ENCODE measurements around the gene PTPRC.
A peak's percentile ranks its signal among the peaks of the same experiment; 100 is the strongest.

PTPRC gene

GRCh38 chr1:198678301-198678836, 39.5 kb downstream of the PTPRC start:
- peak; percentile 47 for DNase-seq

GRCh38 chr1:198678901-198679329, 40.1 kb downstream of the PTPRC start:
- DNase-seq, result peak; percentile 52

DNA sequence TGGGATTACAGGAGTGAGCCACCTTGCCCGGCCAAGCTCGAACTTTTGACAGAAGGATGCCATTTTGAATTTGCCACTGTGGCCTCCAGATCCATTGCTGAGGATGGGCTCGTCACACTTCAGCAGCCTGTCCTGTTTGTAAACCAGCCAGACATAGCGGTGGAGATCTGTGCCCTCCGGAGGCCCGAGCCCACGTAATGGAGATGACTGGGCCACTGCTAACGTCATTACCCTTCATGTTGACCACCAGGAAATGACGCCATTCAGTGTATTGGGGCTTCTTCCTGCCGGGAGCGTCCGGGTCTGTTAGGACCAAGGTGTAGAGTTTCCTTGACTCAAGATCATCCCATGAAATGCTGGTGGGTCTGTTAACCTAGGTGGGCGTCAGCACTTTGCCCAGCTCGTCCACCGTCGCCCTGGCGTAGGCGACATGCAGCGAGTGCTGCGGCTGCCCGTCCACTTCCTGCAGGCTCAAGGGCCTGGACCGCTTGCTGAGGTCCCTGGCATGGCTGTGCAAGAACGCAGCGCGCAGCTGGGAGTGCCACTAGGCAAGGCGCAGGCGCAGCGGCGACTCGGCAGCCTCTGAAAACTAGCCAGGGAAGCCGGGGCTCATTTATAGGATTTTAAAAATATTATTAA, 40.8 kb downstream of the PTPRC start:
- DNase-seq, result peak; percentile 50

GRCh38 chr1:198680174-198680875, 41.5 kb downstream of the PTPRC start:
- peak; percentile 52 for DNase-seq

DNA sequence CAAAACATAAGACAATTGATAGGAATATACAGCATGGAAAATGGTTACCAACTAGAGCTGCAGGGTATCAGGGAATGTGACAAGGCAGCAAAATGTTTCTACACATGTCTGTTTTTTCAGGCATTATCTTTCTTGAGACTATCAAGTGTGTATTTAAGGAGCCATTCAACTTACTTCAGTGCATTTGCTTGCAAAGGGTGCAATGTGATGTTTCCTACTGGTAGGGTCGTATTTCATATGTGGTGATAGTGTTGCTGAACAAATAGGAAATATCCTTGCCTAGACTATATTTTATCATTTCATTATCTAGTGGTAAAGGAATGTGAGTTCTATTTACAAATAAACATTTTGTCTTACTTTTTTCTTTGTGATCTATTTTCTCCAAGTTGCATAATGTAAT, 42.4 kb downstream of the PTPRC start:
- DNase-seq, result no peak

GRCh38 chr1:198681831-198682759, 43.3 kb downstream of the PTPRC start:
- DNase-seq, result peak; percentile 77

DNA sequence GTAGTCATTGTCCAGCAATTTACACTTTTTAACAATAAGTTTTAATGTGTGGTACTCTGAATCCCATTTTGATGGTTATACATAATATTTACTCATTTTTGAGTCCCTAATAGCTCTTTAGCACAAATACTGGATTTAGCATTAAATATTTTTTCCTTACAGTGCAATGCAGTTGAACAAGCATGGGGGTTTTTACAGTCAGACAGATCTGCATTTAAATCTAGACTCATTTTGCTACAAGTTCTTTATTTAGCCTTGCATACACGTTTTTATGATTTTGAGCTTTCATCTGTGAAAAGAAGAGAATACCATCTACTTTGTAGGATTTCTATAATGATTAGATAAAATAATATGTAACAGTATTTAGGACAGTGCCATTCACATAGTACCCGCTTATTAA, 44.0 kb downstream of the PTPRC start:
- no peak for DNase-seq

- DNase-seq, result no peak
Observed at GRCh38 chr1:198683449-198683848, 44.6 kb downstream of the PTPRC start.

DNA sequence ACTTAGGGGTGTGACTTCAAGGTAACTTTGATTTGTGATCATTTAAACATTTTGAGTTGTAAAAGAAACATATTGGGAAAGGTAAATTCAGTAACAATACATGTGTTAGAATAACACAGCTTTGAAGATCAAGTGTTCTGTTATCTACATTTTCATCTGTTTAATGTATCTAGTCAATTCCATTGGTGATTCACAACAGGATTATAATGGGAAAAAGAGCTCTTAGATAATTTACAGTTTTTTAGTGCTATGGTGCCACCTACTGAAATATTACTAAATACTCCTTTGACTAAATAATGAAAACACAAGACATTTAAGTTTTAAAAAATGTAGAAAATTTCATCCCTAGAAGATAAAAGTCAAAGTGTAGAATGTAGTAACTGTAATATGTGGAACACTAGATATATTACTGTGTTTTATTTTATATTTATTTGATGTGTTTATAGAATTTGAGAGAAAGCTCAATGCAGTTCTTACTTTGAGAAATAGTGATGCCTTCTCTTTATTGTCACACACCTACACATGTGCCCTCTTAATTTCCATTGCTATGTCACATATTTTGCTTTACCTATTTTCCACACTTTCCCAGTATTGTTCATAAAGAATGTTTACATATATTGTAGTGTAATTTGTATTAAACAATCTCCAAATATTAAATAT, 47.4 kb downstream of the PTPRC start:
- no peak for DNase-seq

DNA sequence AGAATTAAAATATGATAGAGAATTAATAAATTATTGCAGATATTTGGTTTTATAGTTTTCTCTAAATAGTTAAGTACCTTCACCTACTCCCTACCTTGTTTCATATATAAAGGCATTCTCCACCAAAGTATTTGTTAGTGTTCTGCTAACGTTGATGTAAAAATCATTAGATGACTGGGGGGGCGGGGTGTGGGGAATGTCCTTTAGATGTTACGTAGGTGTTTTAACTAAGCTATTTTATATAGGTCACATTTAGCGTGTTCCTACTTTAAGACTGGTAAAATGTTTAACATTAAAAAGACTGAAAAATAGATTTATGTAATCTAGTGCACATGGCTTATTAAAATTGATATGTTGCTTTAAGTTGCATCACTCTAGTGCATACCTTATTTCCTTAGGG, 48.6 kb downstream of the PTPRC start:
- no peak for DNase-seq

DNA sequence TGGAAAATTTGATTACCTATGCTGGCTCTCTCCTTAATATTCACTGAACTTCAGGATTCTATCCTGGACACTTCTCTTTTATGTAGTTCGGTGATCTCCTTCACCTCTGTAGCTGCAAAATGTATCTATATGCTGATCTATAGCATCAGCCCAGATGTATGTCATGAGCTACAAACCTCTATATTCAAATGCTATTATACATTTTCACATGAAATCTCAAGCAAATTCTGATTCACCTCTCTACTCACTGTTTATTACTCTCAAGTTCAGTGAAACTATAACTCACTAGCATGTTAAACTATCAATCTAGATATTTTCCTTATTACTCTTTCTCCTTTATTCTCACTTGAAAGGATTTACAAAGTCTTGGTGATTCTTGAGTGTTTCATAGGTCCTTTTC, 52.2 kb downstream of the PTPRC start:
- DNase-seq, result no peak

DNA sequence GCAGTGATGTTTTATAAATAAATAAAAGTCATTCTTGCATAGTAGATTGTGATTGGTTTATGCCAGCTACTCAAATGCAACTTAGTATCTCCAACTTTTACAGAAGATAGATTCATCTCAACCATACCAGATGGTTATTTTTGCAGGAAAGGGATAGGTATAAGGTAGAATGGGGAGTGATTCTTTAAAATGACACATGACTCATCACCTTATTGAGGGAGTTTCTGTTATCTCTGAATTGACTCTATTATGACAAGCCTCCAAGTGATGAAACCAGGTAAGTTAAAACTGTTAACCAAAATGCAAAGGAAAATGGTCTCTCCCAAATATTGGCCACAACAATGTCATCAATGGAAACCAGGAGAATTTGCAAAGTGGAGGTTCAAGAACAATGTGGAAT, 54.5 kb downstream of the PTPRC start:
- no peak for DNase-seq

- no peak for DNase-seq
Observed at GRCh38 chr1:198694542-198694941, 55.7 kb downstream of the PTPRC start.

- DNase-seq, result no peak
Observed at GRCh38 chr1:198696211-198696610, 57.4 kb downstream of the PTPRC start.

DNA sequence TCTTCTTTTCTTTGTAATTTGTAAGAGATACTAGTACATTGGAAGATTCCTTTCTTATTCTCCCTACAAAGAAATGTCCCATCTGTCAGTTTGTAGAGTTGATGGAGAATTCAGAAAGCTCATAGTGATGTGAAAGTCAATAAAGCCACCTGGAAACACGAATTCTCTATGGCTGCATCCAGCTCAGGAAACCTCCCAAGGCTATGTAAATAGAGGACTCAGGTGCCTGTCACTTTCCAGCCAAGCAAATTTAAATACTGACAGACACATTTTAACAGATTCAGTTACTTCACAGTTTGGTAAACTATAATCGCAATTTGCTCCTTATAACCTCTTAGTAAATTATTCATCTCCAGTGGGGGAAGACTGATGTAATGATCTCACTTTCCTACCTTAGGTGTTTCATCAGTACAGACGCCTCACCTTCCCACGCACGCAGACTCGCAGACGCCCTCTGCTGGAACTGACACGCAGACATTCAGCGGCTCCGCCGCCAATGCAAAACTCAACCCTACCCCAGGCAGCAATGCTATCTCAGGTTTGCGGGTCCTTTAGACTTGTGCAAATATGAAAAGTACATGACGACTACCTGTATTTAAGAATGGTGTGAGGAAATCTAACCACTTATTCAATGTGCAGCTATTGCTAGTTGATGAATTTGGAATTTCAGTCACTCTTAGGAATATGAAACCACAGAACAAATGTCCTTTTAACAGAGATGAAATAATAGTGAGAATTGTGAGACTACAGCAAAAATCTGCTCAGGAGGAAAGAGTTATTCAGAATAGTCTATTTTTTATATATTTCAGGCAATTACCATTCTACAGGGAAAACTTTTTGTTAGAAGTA, 60.6 kb downstream of the PTPRC start:
- peak; percentile 82 for DNase-seq

DNA sequence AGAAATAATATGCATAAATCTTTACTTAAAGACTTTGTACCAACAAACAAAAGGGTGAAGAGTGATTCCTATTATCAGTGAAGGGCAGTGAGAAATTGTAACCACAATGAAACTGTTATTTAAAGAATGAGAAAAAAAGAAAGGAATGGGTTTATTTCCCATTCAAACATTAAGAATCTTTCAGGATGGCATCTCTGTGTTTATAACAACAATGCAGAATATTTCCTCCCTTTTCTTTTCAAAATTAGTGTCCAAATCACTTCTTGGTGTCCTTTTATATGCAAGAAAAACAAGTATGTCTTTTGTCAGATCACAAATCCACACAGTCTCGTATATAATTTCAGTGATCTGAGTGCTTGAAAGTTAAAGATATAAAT, 61.2 kb downstream of the PTPRC start:
- no peak for DNase-seq

DNA sequence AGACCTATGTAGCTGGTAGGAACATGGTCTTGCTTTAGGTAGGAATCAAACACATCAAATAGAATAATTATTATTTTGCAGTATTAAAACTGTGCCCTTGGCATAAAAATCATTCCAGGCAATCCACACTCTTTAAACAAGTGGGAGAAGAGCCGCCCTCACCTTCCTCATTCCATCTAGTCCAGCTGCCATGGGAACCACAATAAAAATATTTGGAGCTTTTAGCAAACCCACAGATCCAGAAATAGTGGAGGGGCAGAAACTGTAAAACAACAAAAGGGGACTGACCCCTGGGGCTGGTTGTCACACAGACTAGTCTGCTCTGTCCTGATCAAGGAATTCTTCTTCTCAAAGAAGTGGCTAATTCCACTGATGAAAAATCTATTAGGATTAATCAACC, 61.6 kb downstream of the PTPRC start:
- no peak for DNase-seq

- no peak for DNase-seq
Observed at GRCh38 chr1:198701250-198701649, 62.4 kb downstream of the PTPRC start.

- DNase-seq, result no peak
Observed at GRCh38 chr1:198701766-198702539, 63.1 kb downstream of the PTPRC start.

DNA sequence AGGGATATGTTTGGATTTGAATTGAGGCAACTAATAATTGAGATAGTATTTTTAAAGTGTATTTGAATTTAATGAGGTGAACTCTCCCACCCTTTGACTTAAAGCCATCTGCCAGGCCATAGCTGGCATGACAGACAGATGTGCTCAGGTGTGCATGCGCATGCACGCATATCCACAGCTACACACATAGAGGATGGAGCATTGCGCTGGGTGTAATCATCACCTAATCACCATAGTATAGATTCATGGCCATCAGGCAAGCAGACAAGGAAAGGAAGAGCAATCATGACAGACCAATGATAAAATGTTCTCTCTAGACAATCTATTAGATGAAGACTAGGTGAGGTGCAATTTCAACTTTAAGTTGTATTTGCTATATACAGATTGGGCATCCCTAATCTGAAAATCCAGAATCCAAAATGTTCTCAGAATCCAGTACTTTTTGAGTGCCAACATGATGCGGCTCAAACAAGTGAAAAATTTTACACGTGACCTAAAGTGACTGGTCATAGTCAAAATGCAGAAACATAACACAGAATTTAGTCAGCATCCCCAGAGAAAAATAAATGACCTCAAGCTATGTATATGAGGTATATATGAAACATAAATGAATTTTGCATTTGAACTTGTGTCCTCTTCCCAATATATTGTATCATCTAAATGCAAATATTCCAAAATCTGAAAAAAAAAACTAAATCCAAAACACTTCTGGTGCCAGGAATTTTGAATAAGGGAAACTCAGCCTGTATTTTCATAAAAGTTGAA, 70.1 kb downstream of the PTPRC start:
- DNase-seq, result no peak

All from stimulated activated CD8-positive, alpha-beta memory T cell treated with anti-CD3 and anti-CD28 coated beads, Interleukin-4, amount 100 ng/mL, for 48 hours (primary cell).